HepG2 (cell line): ENCODE measurements around the gene IL17RC. TPM values are rescaled to one million over a fixed set of nuclear protein-coding genes. Genes with fewer than 3 reads are reported as not detected.

Source experiments
- CBX5 ChIP-seq: sonication (generic); formaldehyde crosslinking; IDR thresholded peaks from 2 replicates; pipeline ENCODE4 v1.4.0; 2020; ENCODE audit warnings: missing genetic modification reagents, borderline replicate concordance
- CHCHD3 ChIP-seq: sonication (generic); formaldehyde crosslinking; IDR thresholded peaks from 2 replicates; pipeline ENCODE4 v1.8.0; 2022; ENCODE audit warnings: mild to moderate bottlenecking, missing genetic modification reagents, moderate library complexity
- ESRRA ChIP-seq: sonication (generic); formaldehyde crosslinking; IDR thresholded peaks from 2 replicates; pipeline ENCODE4 v1.5.1; 2020; ENCODE audit warnings: mild to moderate bottlenecking, low read depth, missing genetic modification reagents
- KLF13 ChIP-seq: sonication (generic); formaldehyde crosslinking; IDR thresholded peaks from 2 replicates; pipeline ENCODE4 v1.4.0; 2020; ENCODE audit warnings: mild to moderate bottlenecking, missing genetic modification reagents
- SOX5 ChIP-seq: IDR thresholded peaks from 2 replicates; pipeline ENCODE4 v1.6.1; 2016; ENCODE audit warnings: borderline replicate concordance
- TAF15 ChIP-seq: fragments of 200-400 bp; formaldehyde crosslinking; IDR thresholded peaks from one replicate; pipeline ENCODE4 v1.6.1; 2018; ENCODE audit warnings: mild to moderate bottlenecking, low read depth, low read length; ENCODE audit not compliant: poor library complexity, severe bottlenecking
- TCF7 ChIP-seq: sonication (generic); IDR thresholded peaks from 2 replicates; pipeline ENCODE4 v1.6.1; 2016; ENCODE audit warnings: antibody characterized with exemption, low read depth
- ZBTB42 ChIP-seq: sonication (generic); formaldehyde crosslinking; IDR thresholded peaks from 2 replicates; pipeline ENCODE4 v1.5.0; 2020; ENCODE audit warnings: mild to moderate bottlenecking, missing genetic modification reagents
- ZBTB7A ChIP-seq: sonication (generic); formaldehyde crosslinking; IDR thresholded peaks from 2 replicates; pipeline ENCODE4 v1.8.0; 2022; ENCODE audit warnings: mild to moderate bottlenecking, missing genetic modification reagents
- ZNF333 ChIP-seq: sonication (generic); formaldehyde crosslinking; IDR thresholded peaks from 2 replicates; pipeline ENCODE4 v1.4.0; 2020; ENCODE audit warnings: mild to moderate bottlenecking, missing genetic modification reagents, borderline replicate concordance
- ZNF335 ChIP-seq: sonication (generic); formaldehyde crosslinking; IDR thresholded peaks from 2 replicates; pipeline ENCODE4 v1.4.0; 2020; ENCODE audit warnings: missing genetic modification reagents
- ZNF761 ChIP-seq: sonication (generic); formaldehyde crosslinking; conservative IDR thresholded peaks from 2 replicates; pipeline ENCODE4 v1.4.0; 2020; ENCODE audit warnings: mild to moderate bottlenecking, missing genetic modification reagents
- ZNF777 ChIP-seq: sonication (generic); formaldehyde crosslinking; IDR thresholded peaks from 2 replicates; pipeline ENCODE4 v1.4.0; 2020; ENCODE audit warnings: missing genetic modification reagents
- ZSCAN22 ChIP-seq: sonication (generic); formaldehyde crosslinking; IDR thresholded peaks from 2 replicates; pipeline ENCODE4 v1.4.0; 2020; ENCODE audit warnings: mild to moderate bottlenecking, missing genetic modification reagents
- polyA plus RNA-seq, 8 experiments: library from polyadenylated mRNA; depleted of rRNA in 3 of 8; stranded (reverse) in 7 of 8; unstranded in 1 of 8; fragments of >200 nt; fragmentation: Illumina TruSeq in 4 of 8; extraction: Trizol in 4 of 8; gene quantifications; 2 replicates each; pipeline versions ENCODE4 v1.2.1 to v1.2.3, GENCODE V29; 2011 to 2016; ENCODE audit warnings: low read depth in 4 of 8, missing spikeins in 1 of 8, mixed read lengths in 1 of 8; ENCODE audit not compliant: insufficient read depth in 1 of 8
- total RNA-seq, 5 experiments: library from RNA; depleted of rRNA; stranded (reverse); fragments of >200 nt; fragmentation: Illumina TruSeq; extraction: Trizol; gene quantifications; 2 replicates each; pipeline ENCODE4 v1.2.3, GENCODE V29; 2016; ENCODE audit warnings: low read depth in 1 of 5
- TF ChIP-seq, protein P1 (sequence below): sonication (generic); formaldehyde crosslinking; IDR thresholded peaks from 2 replicates; pipeline ENCODE4 v1.5.0; 2020; ENCODE audit warnings: missing genetic modification reagents
- TF ChIP-seq, protein P2 (sequence below): sonication (generic); formaldehyde crosslinking; IDR thresholded peaks from 2 replicates; pipeline ENCODE4 v1.5.0; 2020; ENCODE audit warnings: mild to moderate bottlenecking, missing genetic modification reagents, borderline replicate concordance
- TF ChIP-seq, protein P3 (sequence below): sonication (generic); formaldehyde crosslinking; IDR thresholded peaks from 2 replicates; pipeline ENCODE4 v1.4.0; 2020; ENCODE audit warnings: missing genetic modification reagents, borderline replicate concordance
- TF ChIP-seq, protein P4 (sequence below): sonication (generic); formaldehyde crosslinking; IDR thresholded peaks from 2 replicates; pipeline ENCODE4 v1.4.0; 2020; ENCODE audit warnings: missing genetic modification reagents, borderline replicate concordance

The IL17RC gene
- total and polyA plus RNA-seq, 2 of the 13 experiments (the other 11 are each of a cell fraction or from before 2014, with no cell fraction given) = 20.7 to 24.0 TPM

DNA sequence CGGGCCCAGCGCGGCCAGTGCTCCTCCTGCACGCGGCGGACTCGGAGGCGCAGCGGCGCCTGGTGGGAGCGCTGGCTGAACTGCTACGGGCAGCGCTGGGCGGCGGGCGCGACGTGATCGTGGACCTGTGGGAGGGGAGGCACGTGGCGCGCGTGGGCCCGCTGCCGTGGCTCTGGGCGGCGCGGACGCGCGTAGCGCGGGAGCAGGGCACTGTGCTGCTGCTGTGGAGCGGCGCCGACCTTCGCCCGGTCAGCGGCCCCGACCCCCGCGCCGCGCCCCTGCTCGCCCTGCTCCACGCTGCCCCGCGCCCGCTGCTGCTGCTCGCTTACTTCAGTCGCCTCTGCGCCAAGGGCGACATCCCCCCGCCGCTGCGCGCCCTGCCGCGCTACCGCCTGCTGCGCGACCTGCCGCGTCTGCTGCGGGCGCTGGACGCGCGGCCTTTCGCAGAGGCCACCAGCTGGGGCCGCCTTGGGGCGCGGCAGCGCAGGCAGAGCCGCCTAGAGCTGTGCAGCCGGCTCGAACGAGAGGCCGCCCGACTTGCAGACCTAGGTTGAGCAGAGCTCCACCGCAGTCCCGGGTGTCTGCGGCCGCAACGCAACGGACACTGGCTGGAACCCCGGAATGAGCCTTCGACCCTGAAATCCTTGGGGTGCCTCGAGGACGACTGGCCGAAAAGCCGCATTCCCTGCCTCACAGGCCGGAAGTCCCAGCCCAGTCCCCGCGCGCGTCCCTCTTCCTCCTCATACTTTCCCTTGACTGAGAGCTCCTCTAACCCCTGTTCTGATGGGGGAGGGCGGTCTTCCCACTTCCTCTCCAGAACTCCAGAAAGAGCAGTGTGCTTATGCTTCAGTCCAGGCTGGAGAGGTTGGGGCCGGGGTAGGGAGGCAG lies 1.4 kb upstream of the IL17RC start (continued):
- TF ChIP-seq CBX5 = 0 out of 2 replicates have a peak, but pooled peaks have one; percentile 19
- no peak for TF ChIP-seq ESRRA
- TF ChIP-seq, protein P1, sequence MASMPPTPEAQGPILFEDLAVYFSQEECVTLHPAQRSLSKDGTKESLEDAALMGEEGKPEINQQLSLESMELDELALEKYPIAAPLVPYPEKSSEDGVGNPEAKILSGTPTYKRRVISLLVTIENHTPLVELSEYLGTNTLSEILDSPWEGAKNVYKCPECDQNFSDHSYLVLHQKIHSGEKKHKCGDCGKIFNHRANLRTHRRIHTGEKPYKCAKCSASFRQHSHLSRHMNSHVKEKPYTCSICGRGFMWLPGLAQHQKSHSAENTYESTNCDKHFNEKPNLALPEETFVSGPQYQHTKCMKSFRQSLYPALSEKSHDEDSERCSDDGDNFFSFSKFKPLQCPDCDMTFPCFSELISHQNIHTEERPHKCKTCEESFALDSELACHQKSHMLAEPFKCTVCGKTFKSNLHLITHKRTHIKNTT (CRISPR knock-in tag) = no peak
- no peak for TF ChIP-seq TCF7
- TF ChIP-seq ZSCAN22 (CRISPR knock-in tag) = no peak
- TF ChIP-seq CHCHD3 (CRISPR knock-in tag) = no peak; the same call in 1 of the 2 replicates
- no peak for TF ChIP-seq TAF15
- TF ChIP-seq ZBTB7A = peak; percentile 81
- TF ChIP-seq, protein P2, sequence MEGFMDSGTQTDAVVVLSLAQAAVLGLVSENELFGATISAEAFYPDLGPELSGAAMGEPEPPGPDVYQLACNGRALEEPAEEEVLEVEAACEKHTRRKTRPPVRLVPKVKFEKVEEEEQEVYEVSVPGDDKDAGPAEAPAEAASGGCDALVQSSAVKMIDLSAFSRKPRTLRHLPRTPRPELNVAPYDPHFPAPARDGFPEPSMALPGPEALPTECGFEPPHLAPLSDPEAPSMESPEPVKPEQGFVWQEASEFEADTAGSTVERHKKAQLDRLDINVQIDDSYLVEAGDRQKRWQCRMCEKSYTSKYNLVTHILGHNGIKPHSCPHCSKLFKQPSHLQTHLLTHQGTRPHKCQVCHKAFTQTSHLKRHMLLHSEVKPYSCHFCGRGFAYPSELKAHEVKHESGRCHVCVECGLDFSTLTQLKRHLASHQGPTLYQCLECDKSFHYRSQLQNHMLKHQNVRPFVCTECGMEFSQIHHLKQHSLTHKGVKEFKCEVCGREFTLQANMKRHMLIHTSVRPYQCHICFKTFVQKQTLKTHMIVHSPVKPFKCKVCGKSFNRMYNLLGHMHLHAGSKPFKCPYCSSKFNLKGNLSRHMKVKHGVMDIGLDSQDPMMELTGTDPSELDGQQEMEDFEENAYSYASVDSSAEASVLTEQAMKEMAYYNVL = no peak
- peak; percentile 58; the same call in 1 of the 2 replicates for TF ChIP-seq ZNF333 (CRISPR knock-in tag)
- TF ChIP-seq ZNF777 (CRISPR knock-in tag) = peak; percentile 67; the same call in 1 of the 2 replicates
- TF ChIP-seq ZNF335 (CRISPR knock-in tag) = 0 out of 2 replicates have a peak, but pooled peaks have one; percentile 36
- TF ChIP-seq, protein P3, sequence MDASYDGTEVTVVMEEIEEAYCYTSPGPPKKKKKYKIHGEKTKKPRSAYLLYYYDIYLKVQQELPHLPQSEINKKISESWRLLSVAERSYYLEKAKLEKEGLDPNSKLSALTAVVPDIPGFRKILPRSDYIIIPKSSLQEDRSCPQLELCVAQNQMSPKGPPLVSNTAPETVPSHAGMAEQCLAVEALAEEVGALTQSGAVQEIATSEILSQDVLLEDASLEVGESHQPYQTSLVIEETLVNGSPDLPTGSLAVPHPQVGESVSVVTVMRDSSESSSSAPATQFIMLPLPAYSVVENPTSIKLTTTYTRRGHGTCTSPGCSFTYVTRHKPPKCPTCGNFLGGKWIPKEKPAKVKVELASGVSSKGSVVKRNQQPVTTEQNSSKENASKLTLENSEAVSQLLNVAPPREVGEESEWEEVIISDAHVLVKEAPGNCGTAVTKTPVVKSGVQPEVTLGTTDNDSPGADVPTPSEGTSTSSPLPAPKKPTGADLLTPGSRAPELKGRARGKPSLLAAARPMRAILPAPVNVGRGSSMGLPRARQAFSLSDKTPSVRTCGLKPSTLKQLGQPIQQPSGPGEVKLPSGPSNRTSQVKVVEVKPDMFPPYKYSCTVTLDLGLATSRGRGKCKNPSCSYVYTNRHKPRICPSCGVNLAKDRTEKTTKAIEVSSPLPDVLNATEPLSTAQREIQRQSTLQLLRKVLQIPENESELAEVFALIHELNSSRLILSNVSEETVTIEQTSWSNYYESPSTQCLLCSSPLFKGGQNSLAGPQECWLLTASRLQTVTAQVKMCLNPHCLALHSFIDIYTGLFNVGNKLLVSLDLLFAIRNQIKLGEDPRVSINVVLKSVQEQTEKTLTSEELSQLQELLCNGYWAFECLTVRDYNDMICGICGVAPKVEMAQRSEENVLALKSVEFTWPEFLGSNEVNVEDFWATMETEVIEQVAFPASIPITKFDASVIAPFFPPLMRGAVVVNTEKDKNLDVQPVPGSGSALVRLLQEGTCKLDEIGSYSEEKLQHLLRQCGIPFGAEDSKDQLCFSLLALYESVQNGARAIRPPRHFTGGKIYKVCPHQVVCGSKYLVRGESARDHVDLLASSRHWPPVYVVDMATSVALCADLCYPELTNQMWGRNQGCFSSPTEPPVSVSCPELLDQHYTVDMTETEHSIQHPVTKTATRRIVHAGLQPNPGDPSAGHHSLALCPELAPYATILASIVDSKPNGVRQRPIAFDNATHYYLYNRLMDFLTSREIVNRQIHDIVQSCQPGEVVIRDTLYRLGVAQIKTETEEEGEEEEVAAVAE (CRISPR knock-in tag) = no peak
- TF ChIP-seq, protein P4, sequence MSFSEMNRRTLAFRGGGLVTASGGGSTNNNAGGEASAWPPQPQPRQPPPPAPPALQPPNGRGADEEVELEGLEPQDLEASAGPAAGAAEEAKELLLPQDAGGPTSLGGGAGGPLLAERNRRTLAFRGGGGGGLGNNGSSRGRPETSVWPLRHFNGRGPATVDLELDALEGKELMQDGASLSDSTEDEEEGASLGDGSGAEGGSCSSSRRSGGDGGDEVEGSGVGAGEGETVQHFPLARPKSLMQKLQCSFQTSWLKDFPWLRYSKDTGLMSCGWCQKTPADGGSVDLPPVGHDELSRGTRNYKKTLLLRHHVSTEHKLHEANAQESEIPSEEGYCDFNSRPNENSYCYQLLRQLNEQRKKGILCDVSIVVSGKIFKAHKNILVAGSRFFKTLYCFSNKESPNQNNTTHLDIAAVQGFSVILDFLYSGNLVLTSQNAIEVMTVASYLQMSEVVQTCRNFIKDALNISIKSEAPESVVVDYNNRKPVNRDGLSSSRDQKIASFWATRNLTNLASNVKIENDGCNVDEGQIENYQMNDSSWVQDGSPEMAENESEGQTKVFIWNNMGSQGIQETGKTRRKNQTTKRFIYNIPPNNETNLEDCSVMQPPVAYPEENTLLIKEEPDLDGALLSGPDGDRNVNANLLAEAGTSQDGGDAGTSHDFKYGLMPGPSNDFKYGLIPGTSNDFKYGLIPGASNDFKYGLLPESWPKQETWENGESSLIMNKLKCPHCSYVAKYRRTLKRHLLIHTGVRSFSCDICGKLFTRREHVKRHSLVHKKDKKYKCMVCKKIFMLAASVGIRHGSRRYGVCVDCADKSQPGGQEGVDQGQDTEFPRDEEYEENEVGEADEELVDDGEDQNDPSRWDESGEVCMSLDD (CRISPR knock-in tag) = peak; percentile 89
- TF ChIP-seq KLF13 (CRISPR knock-in tag) = no peak
- TF ChIP-seq ZNF761 (CRISPR knock-in tag) = 0 out of 2 replicates have a peak, but pooled peaks have one; percentile 49
- 0 out of 2 replicates have a peak, but pooled peaks have one; percentile 7 for TF ChIP-seq ZBTB42
- TF ChIP-seq SOX5 (CRISPR knock-in tag) = 0 out of 2 replicates have a peak, but pooled peaks have one; percentile 31
